HepG2 (cell line): Measurements from ENCODE around the gene TRIM59. TPM values are rescaled to one million over a fixed set of nuclear protein-coding genes. Genes with fewer than 3 reads are reported as not detected.

Experiments
- ATAC-seq: fragments of 200-7000 bp; cut with Tn5 transposase; 3 replicates; pipeline ENCODE4 v1.9.1; 2020; ENCODE audit warnings: mild to moderate bottlenecking, moderate library complexity
- BruUV-seq: library from RNA; stranded (reverse); fragments of 400-500 nt; replicated peaks from 2 replicates; lab custom pipeline; 2021; lab: Mats Ljungman, UMichigan
- CTCF ChIA-PET: fragments of 300-600 bp; formaldehyde crosslinking; extraction: SDS; loops from one replicate; lab custom pipeline; 2021; ENCODE audit warnings: low total read pairs, inconsistent platforms, low intra/inter-chr PET ratio; lab: Yijun Ruan, JAX
- POLR2A ChIA-PET: fragments of 350-600 bp; sonication (Branson Sonifier 250); formaldehyde crosslinking; loops from one replicate; lab custom pipeline; 2020; ENCODE audit warnings: antibody characterized with exemption, inconsistent platforms; lab: Yijun Ruan, JAX
- DNase-seq: peaks from one replicate; pipeline ENCODE4 v3.0.0-alpha.2; 2015; ENCODE audit warnings: low spot score
- FAIRE-seq: peaks from 3 replicates; lab custom pipeline; 2011; peaks lifted over from hg19 to GRCh38; lab: Jason Lieb, UNC
- H2AFZ ChIP-seq: one replicate; pipeline ENCODE4 v1.6.1; 2011; ENCODE audit warnings: low read length, inconsistent platforms
- H3K27ac ChIP-seq: fragments of 300-600 bp; 3 replicates; pipeline ENCODE4 v1.8.0; 2011; ENCODE audit warnings: mixed run types, mild to moderate bottlenecking, mixed read lengths, low read length, inconsistent platforms; ENCODE audit not compliant: insufficient read depth; ENCODE audit errors: extremely low read length
- H3K27me3 ChIP-seq, 2 experiments: fragments of 200-600 bp in 1 of 2; 2 replicates in 1 of 2; 3 replicates in 1 of 2; pipeline versions ENCODE4 v1.6.0 to v1.8.0; 2011; ENCODE audit warnings: low read length in 2 of 2, mild to moderate bottlenecking in 2 of 2, moderate library complexity in 2 of 2, inconsistent platforms in 1 of 2; ENCODE audit not compliant: insufficient read depth in 2 of 2, control insufficient read depth in 1 of 2
- H3K36me3 ChIP-seq, 2 experiments: fragments of 200-600 bp in 1 of 2; replicated peaks in 1 of 2; 2 replicates in 1 of 2; 3 replicates in 1 of 2; pipeline versions ENCODE4 v1.5.1 to v1.8.0; 2011; ENCODE audit warnings: low read length in 2 of 2, inconsistent platforms in 1 of 2; ENCODE audit not compliant: insufficient read depth in 2 of 2, control insufficient read depth in 1 of 2
- H3K4me1 ChIP-seq: 2 replicates; pipeline ENCODE4 v1.5.1; 2012; ENCODE audit warnings: low read length, inconsistent platforms; ENCODE audit not compliant: insufficient read depth
- H3K4me2 ChIP-seq: 2 replicates; pipeline ENCODE4 v1.6.0; 2011; ENCODE audit warnings: low read depth, low read length, inconsistent platforms
- H3K4me3 ChIP-seq, 3 experiments: fragments of 200-600 bp in 1 of 3; sonication (generic), shearing (Covaris generic) in 1 of 3; replicated peaks in 1 of 3; 2 replicates each; pipeline ENCODE4 v1.5.1; 2011 to 2016; ENCODE audit warnings: low read length in 3 of 3, inconsistent platforms in 2 of 3, low read depth in 2 of 3, mild to moderate bottlenecking in 2 of 3, control low read depth in 1 of 3, mixed read lengths in 1 of 3; ENCODE audit not compliant: insufficient read depth in 1 of 3
- H3K79me2 ChIP-seq: one replicate; pipeline ENCODE4 v1.6.1; 2011; ENCODE audit warnings: low read length, inconsistent platforms; ENCODE audit not compliant: insufficient read depth
- H3K9ac ChIP-seq: 2 replicates; pipeline ENCODE4 v1.6.0; 2011; ENCODE audit warnings: mild to moderate bottlenecking, low read depth, low read length, inconsistent platforms; ENCODE audit not compliant: insufficient read depth
- H3K9me3 ChIP-seq: 2 replicates; pipeline ENCODE4 v1.5.1; 2012; ENCODE audit warnings: mild to moderate bottlenecking, low read length
- H4K20me1 ChIP-seq: 2 replicates; pipeline ENCODE4 v1.6.0; 2011; ENCODE audit warnings: inconsistent platforms, mild to moderate bottlenecking, low read length, moderate library complexity; ENCODE audit not compliant: insufficient read depth
- ATAD3A ChIP-seq: sonication (generic); formaldehyde crosslinking; IDR thresholded peaks from 2 replicates; pipeline ENCODE4 v1.4.0; 2020; ENCODE audit warnings: missing genetic modification reagents
- HNF4G ChIP-seq, 2 experiments: sonication (generic) in 1 of 2; formaldehyde crosslinking in 1 of 2; IDR thresholded peaks; 2 replicates each; pipeline versions ENCODE4 v1.4.0 to v1.6.1; 2011 to 2020; ENCODE audit warnings: borderline replicate concordance in 2 of 2, low read depth in 2 of 2, mild to moderate bottlenecking in 2 of 2, low read length in 1 of 2, missing genetic modification reagents in 1 of 2, moderate library complexity in 1 of 2
- HNRNPL ChIP-seq: fragments of 200-400 bp; formaldehyde crosslinking; IDR thresholded peaks from 2 replicates; pipeline ENCODE4 v1.6.1; 2017; ENCODE audit warnings: mild to moderate bottlenecking, low read depth, low read length
- KLF13 ChIP-seq: sonication (generic); formaldehyde crosslinking; IDR thresholded peaks from 2 replicates; pipeline ENCODE4 v1.4.0; 2020; ENCODE audit warnings: mild to moderate bottlenecking, missing genetic modification reagents
- KLF6 ChIP-seq: IDR thresholded peaks from 2 replicates; pipeline ENCODE4 v1.8.0; 2016; ENCODE audit warnings: missing biosample characterization, missing genetic modification reagents
- MAF1 ChIP-seq: sonication (generic); formaldehyde crosslinking; IDR thresholded peaks from 2 replicates; pipeline ENCODE4 v1.5.0; 2020; ENCODE audit warnings: missing genetic modification reagents, borderline replicate concordance
- MATR3 ChIP-seq: sonication (generic); formaldehyde crosslinking; IDR thresholded peaks from 2 replicates; pipeline ENCODE4 v1.4.0; 2020; ENCODE audit warnings: missing genetic modification reagents
- RORA ChIP-seq: sonication (generic); formaldehyde crosslinking; IDR thresholded peaks from 2 replicates; pipeline ENCODE4 v1.5.0; 2020; ENCODE audit warnings: mild to moderate bottlenecking, missing genetic modification reagents, moderate library complexity
- SAFB2 ChIP-seq: sonication (generic); formaldehyde crosslinking; IDR thresholded peaks from 2 replicates; pipeline ENCODE4 v1.5.1; 2020; ENCODE audit warnings: missing genetic modification reagents, low read depth, mild to moderate bottlenecking, borderline replicate concordance
- ZNF747 ChIP-seq: sonication (generic); formaldehyde crosslinking; IDR thresholded peaks from 2 replicates; pipeline ENCODE4 v1.8.1; 2023; ENCODE audit warnings: missing genetic modification reagents, mild to moderate bottlenecking, borderline replicate concordance
- WGBS: methylation state at CpG from one replicate; pipeline ENCODE4 v1.1.6; 2017; ENCODE audit warnings: low lambda C conversion rate; 5-methylcytosine and 5-hydroxymethylcytosine counted together
- in situ Hi-C: cut with HindIII; loops from 2 replicates; pipeline ENCODE4 v1.10.0; 2017; ENCODE audit warnings: low pct_unique_long_range_greater_than_20kb; ENCODE audit not compliant: extremely low pct_ligation_motif_present
- intact Hi-C: fragments of 100-400 bp; cut with micrococcal nuclease; formaldehyde crosslinking; loops from one replicate; pipeline ENCODE4 v1.10.0; 2022; ENCODE audit not compliant: unreplicated experiment
- polyA plus RNA-seq, 8 experiments: library from polyadenylated mRNA; depleted of rRNA in 3 of 8; stranded (reverse) in 7 of 8; unstranded in 1 of 8; fragments of >200 nt; fragmentation: Illumina TruSeq in 4 of 8; extraction: Trizol in 4 of 8; gene quantifications; 2 replicates each; pipeline versions ENCODE4 v1.2.1 to v1.2.3, GENCODE V29; 2011 to 2016; ENCODE audit warnings: low read depth in 4 of 8, missing spikeins in 1 of 8, mixed read lengths in 1 of 8; ENCODE audit not compliant: insufficient read depth in 1 of 8
- total RNA-seq, 5 experiments: library from RNA; depleted of rRNA; stranded (reverse); fragments of >200 nt; fragmentation: Illumina TruSeq; extraction: Trizol; gene quantifications; 2 replicates each; pipeline ENCODE4 v1.2.3, GENCODE V29; 2016; ENCODE audit warnings: low read depth in 1 of 5
- TF ChIP-seq, protein P1 (sequence below): sonication (generic); formaldehyde crosslinking; IDR thresholded peaks from 2 replicates; pipeline ENCODE4 v1.8.0; 2022; ENCODE audit warnings: mild to moderate bottlenecking, missing genetic modification reagents, moderate library complexity
- TF ChIP-seq, protein P2 (sequence below): sonication (generic); formaldehyde crosslinking; IDR thresholded peaks from 2 replicates; pipeline ENCODE4 v1.8.0; 2022; ENCODE audit warnings: missing genetic modification reagents, low read depth, mild to moderate bottlenecking, borderline replicate concordance
- TF ChIP-seq, protein P3 (sequence below): sonication (generic); formaldehyde crosslinking; IDR thresholded peaks from 2 replicates; pipeline ENCODE4 v1.4.0; 2020; ENCODE audit warnings: missing genetic modification reagents
- TF ChIP-seq, protein P4 (sequence below): IDR thresholded peaks from 2 replicates; pipeline ENCODE4 v1.6.1; 2016; ENCODE audit warnings: missing compliant biosample characterization, missing genetic modification reagents, borderline replicate concordance
- TF ChIP-seq, protein P5 (sequence below): IDR thresholded peaks from 2 replicates; pipeline ENCODE4 v1.4.0; 2020; ENCODE audit warnings: mild to moderate bottlenecking, missing genetic modification reagents

TRIM59 gene
- total and polyA plus RNA-seq, 2 of the 13 experiments (the other 11 are each of a cell fraction or from before 2014, with no cell fraction given) = 1.3 to 3.2 TPM

DNA sequence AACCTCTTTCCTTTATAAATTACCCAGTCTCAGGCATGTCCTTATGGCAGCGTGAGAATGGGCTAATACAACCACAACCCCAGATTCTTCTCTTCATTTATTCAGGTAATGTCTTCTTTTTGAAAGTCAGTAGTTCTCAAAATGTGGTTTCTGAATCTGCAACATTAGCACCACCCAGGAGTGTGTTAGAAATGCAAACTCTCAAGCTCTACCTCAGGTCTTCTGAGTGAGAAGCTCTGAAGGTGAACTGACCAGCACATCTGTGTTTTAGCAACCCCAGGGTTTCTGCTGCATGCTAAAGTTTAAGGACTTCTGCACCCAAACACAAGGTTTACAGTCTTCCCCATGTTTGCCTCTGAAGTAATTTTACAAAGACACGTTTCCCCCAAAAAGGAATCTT lies 22.3 kb upstream of the TRIM59 start:
- Histone ChIP-seq H2AFZ (no peak overlapping the region), H3K9ac (no peak overlapping the region), H3K27me3 (no peaks in the 10 kb centered on the region), H3K4me2 (no peak overlapping the region), H3K9me3 (peaks cover 19% of the 10 kb centered on the region), H3K4me1 (no peaks in the 10 kb centered on the region), H3K36me3 (no peaks in the 10 kb centered on the region), H3K4me3 (no peak overlapping the region), H3K27ac (no peak overlapping the region), H4K20me1 (no peaks in the 10 kb centered on the region), H3K79me2 (no peaks in the 10 kb centered on the region)
- ATAC-seq = no peak
- no peak for DNase-seq
- ChIA-PET POLR2A (no interaction called here), CTCF (no interaction called here)
- no peak for FAIRE-seq
- intact Hi-C loops (no loop called here), in situ Hi-C loops (no loop called here)
- 2% methylated on average over 2 of the region's 2 CpGs for WGBS
- no TSS peak for BruUV-seq
- TF ChIP-seq, protein P1, sequence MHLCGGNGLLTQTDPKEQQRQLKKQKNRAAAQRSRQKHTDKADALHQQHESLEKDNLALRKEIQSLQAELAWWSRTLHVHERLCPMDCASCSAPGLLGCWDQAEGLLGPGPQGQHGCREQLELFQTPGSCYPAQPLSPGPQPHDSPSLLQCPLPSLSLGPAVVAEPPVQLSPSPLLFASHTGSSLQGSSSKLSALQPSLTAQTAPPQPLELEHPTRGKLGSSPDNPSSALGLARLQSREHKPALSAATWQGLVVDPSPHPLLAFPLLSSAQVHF (CRISPR knock-in tag) = no peak
- TF ChIP-seq MAF1 (CRISPR knock-in tag) (no peak), HNRNPL (no peak), SAFB2 (CRISPR knock-in tag) (no peak), RORA (no peak), HNF4G (IDR thresholded peaks at IDR 0.05; ENCODE audit: borderline replicate concordance, low read depth, low read length) (no peak), HNF4G (CRISPR knock-in tag; IDR thresholded peaks at IDR 0.05; ENCODE audit: borderline replicate concordance, low read depth) (no peak), KLF6 (CRISPR knock-in tag) (no peak), ATAD3A (CRISPR knock-in tag) (no peak), ZNF747 (CRISPR knock-in tag) (no peak), KLF13 (no peak), MATR3 (CRISPR knock-in tag) (no peak)
- TF ChIP-seq, protein P2, sequence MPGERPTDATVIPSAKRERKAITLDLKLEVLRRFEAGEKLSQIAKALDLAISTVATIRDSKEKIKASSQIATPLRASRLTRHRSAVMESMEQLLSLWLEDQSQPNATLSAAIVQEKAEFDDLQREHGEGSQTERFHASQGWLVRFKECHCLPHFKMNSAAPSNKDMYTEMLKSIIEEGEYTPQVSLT = no peak
- TF ChIP-seq, protein P3, sequence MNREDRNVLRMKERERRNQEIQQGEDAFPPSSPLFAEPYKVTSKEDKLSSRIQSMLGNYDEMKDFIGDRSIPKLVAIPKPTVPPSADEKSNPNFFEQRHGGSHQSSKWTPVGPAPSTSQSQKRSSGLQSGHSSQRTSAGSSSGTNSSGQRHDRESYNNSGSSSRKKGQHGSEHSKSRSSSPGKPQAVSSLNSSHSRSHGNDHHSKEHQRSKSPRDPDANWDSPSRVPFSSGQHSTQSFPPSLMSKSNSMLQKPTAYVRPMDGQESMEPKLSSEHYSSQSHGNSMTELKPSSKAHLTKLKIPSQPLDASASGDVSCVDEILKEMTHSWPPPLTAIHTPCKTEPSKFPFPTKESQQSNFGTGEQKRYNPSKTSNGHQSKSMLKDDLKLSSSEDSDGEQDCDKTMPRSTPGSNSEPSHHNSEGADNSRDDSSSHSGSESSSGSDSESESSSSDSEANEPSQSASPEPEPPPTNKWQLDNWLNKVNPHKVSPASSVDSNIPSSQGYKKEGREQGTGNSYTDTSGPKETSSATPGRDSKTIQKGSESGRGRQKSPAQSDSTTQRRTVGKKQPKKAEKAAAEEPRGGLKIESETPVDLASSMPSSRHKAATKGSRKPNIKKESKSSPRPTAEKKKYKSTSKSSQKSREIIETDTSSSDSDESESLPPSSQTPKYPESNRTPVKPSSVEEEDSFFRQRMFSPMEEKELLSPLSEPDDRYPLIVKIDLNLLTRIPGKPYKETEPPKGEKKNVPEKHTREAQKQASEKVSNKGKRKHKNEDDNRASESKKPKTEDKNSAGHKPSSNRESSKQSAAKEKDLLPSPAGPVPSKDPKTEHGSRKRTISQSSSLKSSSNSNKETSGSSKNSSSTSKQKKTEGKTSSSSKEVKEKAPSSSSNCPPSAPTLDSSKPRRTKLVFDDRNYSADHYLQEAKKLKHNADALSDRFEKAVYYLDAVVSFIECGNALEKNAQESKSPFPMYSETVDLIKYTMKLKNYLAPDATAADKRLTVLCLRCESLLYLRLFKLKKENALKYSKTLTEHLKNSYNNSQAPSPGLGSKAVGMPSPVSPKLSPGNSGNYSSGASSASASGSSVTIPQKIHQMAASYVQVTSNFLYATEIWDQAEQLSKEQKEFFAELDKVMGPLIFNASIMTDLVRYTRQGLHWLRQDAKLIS (CRISPR knock-in tag) = no peak
- TF ChIP-seq, protein P4, sequence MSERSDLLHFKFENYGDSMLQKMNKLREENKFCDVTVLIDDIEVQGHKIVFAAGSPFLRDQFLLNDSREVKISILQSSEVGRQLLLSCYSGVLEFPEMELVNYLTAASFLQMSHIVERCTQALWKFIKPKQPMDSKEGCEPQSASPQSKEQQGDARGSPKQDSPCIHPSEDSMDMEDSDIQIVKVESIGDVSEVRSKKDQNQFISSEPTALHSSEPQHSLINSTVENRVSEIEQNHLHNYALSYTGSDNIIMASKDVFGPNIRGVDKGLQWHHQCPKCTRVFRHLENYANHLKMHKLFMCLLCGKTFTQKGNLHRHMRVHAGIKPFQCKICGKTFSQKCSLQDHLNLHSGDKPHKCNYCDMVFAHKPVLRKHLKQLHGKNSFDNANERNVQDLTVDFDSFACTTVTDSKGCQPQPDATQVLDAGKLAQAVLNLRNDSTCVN (CRISPR knock-in tag) = no peak
- TF ChIP-seq, protein P5, sequence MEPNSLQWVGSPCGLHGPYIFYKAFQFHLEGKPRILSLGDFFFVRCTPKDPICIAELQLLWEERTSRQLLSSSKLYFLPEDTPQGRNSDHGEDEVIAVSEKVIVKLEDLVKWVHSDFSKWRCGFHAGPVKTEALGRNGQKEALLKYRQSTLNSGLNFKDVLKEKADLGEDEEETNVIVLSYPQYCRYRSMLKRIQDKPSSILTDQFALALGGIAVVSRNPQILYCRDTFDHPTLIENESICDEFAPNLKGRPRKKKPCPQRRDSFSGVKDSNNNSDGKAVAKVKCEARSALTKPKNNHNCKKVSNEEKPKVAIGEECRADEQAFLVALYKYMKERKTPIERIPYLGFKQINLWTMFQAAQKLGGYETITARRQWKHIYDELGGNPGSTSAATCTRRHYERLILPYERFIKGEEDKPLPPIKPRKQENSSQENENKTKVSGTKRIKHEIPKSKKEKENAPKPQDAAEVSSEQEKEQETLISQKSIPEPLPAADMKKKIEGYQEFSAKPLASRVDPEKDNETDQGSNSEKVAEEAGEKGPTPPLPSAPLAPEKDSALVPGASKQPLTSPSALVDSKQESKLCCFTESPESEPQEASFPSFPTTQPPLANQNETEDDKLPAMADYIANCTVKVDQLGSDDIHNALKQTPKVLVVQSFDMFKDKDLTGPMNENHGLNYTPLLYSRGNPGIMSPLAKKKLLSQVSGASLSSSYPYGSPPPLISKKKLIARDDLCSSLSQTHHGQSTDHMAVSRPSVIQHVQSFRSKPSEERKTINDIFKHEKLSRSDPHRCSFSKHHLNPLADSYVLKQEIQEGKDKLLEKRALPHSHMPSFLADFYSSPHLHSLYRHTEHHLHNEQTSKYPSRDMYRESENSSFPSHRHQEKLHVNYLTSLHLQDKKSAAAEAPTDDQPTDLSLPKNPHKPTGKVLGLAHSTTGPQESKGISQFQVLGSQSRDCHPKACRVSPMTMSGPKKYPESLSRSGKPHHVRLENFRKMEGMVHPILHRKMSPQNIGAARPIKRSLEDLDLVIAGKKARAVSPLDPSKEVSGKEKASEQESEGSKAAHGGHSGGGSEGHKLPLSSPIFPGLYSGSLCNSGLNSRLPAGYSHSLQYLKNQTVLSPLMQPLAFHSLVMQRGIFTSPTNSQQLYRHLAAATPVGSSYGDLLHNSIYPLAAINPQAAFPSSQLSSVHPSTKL = no peak
